ENCODE measurements around the gene DNAJC16.

DNAJC16 gene

GRCh38 chr1:15510611-15511405 lies 15.8 kb upstream of the DNAJC16 start:
- TF ChIP-seq CREB1 (IDR thresholded peaks at IDR 0.05; ENCODE audit: low read depth) (no peak), YY1 (IDR thresholded peaks at IDR 0.05; ENCODE audit: low read depth) (no peak), TCF12 (IDR thresholded peaks at IDR 0.05; ENCODE audit: low read depth) (no peak), TEAD4 (IDR thresholded peaks at IDR 0.05) (no peak), REST (IDR thresholded peaks at IDR 0.05; ENCODE audit: low read depth) (no peak), RAD21 (IDR thresholded peaks at IDR 0.05; ENCODE audit: low read depth) (no peak), NFIC (IDR thresholded peaks at IDR 0.05) (no peak), TAF1 (IDR thresholded peaks at IDR 0.05; ENCODE audit: low read depth) (no peak), CEBPB (IDR thresholded peaks at IDR 0.05) (no peak), EP300 (IDR thresholded peaks at IDR 0.05; ENCODE audit: borderline replicate concordance) (no peak), EGR1 (IDR thresholded peaks at IDR 0.05) (no peak), ZBTB7A (IDR thresholded peaks at IDR 0.05; ENCODE audit: low read depth) (no peak), FOXM1 (IDR thresholded peaks at IDR 0.05; ENCODE audit: borderline replicate concordance, low read depth) (no peak)
- TF ChIP-seq, protein P1, sequence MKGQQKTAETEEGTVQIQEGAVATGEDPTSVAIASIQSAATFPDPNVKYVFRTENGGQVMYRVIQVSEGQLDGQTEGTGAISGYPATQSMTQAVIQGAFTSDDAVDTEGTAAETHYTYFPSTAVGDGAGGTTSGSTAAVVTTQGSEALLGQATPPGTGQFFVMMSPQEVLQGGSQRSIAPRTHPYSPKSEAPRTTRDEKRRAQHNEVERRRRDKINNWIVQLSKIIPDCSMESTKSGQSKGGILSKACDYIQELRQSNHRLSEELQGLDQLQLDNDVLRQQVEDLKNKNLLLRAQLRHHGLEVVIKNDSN (IDR thresholded peaks at IDR 0.05) = no peak
- TF ChIP-seq, protein P2, sequence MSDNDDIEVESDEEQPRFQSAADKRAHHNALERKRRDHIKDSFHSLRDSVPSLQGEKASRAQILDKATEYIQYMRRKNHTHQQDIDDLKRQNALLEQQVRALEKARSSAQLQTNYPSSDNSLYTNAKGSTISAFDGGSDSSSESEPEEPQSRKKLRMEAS (IDR thresholded peaks at IDR 0.05) = no peak

DNA sequence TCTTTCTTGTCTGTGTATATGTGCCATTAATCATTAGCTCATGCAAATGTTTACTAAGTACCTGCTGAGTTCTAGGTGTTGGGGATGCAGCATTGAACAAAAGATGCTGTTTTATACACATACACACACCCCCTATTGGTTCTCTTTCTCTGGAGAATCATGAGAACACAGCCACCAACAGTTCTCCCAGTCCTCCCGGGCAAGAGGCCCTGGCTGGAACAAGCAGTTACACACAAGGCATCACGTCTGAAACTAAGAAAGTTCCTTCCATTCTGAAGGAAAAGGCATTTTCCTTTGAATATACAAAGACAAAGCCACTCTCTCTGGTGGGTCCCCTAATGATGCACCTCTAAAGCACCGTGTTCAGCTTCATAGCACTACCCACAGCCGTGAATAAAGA lies 13.5 kb upstream of the DNAJC16 start:
- TF ChIP-seq EP300 (IDR thresholded peaks at IDR 0.05; ENCODE audit: borderline replicate concordance) = no peak

DNA sequence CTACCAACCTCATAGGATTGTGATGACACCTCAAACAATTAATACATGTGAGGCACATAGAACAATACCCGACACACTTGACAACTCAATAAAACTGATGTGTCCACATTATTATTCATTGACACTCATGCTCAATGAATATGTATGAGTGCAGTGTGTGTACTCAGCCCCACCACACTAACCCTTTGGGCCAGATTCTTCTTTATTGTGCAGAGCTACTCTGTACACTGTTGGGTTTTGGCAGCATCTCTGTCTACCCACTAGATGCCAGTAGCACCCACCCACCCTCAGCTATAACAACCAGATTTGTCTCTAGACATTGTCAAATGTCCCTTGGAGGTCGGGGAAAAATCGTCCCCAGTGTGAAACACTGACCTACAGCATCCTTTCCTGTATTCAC lies 12.7 kb upstream of the DNAJC16 start:
- TF ChIP-seq RAD21 (IDR thresholded peaks at IDR 0.05; ENCODE audit: low read depth) = no peak
- TF ChIP-seq YY1 (IDR thresholded peaks at IDR 0.05; ENCODE audit: low read depth) = no peak
- TF ChIP-seq CEBPB (IDR thresholded peaks at IDR 0.05) = no peak
- TF ChIP-seq CREB1 (IDR thresholded peaks at IDR 0.05; ENCODE audit: low read depth) = no peak
- TF ChIP-seq, protein P1 (IDR thresholded peaks at IDR 0.05) = no peak
- no peak for TF ChIP-seq EGR1 (IDR thresholded peaks at IDR 0.05)
- TF ChIP-seq EP300 (IDR thresholded peaks at IDR 0.05; ENCODE audit: borderline replicate concordance) = no peak
- TF ChIP-seq NFIC (IDR thresholded peaks at IDR 0.05) = no peak

DNA sequence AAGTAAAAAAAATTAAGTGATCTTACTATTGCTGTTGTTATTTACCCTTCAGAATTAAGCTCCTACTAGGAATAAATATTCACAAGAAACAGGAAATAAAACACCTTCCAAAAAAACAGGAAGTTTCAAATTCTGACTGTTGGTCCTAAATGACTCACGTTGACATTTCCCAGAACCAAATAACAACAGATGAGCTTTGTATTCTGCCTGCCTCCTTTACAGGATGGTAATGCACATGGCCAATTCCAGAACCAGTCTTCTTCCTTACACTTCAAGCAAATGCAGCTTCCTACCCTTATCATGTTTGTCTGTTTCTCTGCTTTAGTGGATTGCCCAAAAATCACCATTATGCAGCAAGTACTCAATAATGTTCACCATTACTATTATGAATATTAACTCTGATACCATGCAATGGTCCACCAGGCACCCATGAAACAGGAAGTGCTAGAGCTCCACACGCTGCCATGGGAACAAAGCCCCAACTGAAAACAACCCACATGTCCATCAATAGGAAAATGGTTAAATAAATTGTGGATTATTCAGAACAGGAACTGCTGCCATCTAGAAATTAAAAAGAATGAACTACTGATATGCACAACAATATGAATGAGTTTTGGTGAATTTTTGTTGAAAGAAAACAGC lies 11.5 kb upstream of the DNAJC16 start:
- no peak for TF ChIP-seq ZBTB7A (IDR thresholded peaks at IDR 0.05; ENCODE audit: low read depth)
- no peak for TF ChIP-seq CEBPB (IDR thresholded peaks at IDR 0.05)
- TF ChIP-seq, protein P1 (IDR thresholded peaks at IDR 0.05) = no peak
- TF ChIP-seq, protein P2 (IDR thresholded peaks at IDR 0.05) = no peak
- TF ChIP-seq TCF12 (IDR thresholded peaks at IDR 0.05; ENCODE audit: low read depth) = no peak
- TF ChIP-seq TEAD4 (IDR thresholded peaks at IDR 0.05) = no peak
- no peak for TF ChIP-seq YY1 (IDR thresholded peaks at IDR 0.05; ENCODE audit: low read depth)

GRCh38 chr1:15519625-15520024 lies 7.0 kb upstream of the DNAJC16 start:
- no peak for TF ChIP-seq TAF1 (IDR thresholded peaks at IDR 0.05; ENCODE audit: low read depth)
- TF ChIP-seq TCF12 (IDR thresholded peaks at IDR 0.05; ENCODE audit: low read depth) = no peak
- TF ChIP-seq EP300 (IDR thresholded peaks at IDR 0.05; ENCODE audit: borderline replicate concordance) = no peak
- TF ChIP-seq YY1 (IDR thresholded peaks at IDR 0.05; ENCODE audit: low read depth) = no peak
- TF ChIP-seq, protein P2 (IDR thresholded peaks at IDR 0.05) = no peak
- TF ChIP-seq RAD21 (IDR thresholded peaks at IDR 0.05; ENCODE audit: low read depth) = no peak
- no peak for TF ChIP-seq NFIC (IDR thresholded peaks at IDR 0.05)
- TF ChIP-seq REST (IDR thresholded peaks at IDR 0.05; ENCODE audit: low read depth) = no peak
- no peak for TF ChIP-seq EGR1 (IDR thresholded peaks at IDR 0.05)
- TF ChIP-seq FOXM1 (IDR thresholded peaks at IDR 0.05; ENCODE audit: borderline replicate concordance, low read depth) = no peak
- no peak for TF ChIP-seq TEAD4 (IDR thresholded peaks at IDR 0.05)
- TF ChIP-seq ZBTB7A (IDR thresholded peaks at IDR 0.05; ENCODE audit: low read depth) = no peak
- TF ChIP-seq, protein P1 (IDR thresholded peaks at IDR 0.05) = no peak
- no peak for TF ChIP-seq CEBPB (IDR thresholded peaks at IDR 0.05)
- no peak for TF ChIP-seq CREB1 (IDR thresholded peaks at IDR 0.05; ENCODE audit: low read depth)

All from Ishikawa (cell line).